AG10803 (cell line): ENCODE measurements around the gene COQ4.

Experiments
- DNase-seq: peaks from one replicate; pipeline ENCODE4 v3.0.0; 2010; ENCODE audit warnings: low read depth
- H3K4me3 ChIP-seq: 2 replicates; pipeline ENCODE4 v1.5.1; 2011; ENCODE audit warnings: mild to moderate bottlenecking, low read length, control low read depth
- TF ChIP-seq, protein P1 (sequence below): conservative IDR thresholded peaks from 2 replicates; pipeline ENCODE4 v1.5.1; 2011; ENCODE audit warnings: mild to moderate bottlenecking, low read length, control low read depth, inconsistent platforms

The COQ4 gene

DNA sequence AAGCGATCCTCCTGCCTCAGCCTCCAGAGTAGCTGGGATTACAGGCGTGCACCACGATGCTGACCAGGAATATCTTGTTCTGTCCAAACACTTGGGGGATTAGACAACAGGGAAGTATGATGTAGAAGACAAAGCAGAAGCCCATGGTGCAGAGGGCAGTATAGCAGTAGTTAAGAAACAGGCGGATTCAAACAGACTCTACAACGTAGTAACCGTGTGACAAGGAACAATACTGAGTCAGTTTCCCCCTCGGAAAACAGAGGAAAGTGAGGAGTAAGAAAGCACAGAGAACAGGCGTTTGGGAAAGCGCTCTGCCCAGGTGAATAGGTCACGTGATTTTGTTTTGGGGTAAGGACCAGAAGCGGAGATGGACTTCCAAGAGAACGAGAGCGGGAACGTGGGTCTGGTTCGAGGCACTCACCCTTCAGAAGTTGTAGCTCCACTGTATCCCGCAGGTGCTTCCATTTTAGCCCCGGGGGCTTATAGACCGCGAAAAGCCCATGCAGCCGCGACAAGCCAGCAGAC is 698 bp upstream of the COQ4 start:
- no peak for DNase-seq
- TF ChIP-seq, protein P1, sequence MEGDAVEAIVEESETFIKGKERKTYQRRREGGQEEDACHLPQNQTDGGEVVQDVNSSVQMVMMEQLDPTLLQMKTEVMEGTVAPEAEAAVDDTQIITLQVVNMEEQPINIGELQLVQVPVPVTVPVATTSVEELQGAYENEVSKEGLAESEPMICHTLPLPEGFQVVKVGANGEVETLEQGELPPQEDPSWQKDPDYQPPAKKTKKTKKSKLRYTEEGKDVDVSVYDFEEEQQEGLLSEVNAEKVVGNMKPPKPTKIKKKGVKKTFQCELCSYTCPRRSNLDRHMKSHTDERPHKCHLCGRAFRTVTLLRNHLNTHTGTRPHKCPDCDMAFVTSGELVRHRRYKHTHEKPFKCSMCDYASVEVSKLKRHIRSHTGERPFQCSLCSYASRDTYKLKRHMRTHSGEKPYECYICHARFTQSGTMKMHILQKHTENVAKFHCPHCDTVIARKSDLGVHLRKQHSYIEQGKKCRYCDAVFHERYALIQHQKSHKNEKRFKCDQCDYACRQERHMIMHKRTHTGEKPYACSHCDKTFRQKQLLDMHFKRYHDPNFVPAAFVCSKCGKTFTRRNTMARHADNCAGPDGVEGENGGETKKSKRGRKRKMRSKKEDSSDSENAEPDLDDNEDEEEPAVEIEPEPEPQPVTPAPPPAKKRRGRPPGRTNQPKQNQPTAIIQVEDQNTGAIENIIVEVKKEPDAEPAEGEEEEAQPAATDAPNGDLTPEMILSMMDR: no peak
- H3K4me3 ChIP-seq: peak overlapping the region; percentile 77

DNA sequence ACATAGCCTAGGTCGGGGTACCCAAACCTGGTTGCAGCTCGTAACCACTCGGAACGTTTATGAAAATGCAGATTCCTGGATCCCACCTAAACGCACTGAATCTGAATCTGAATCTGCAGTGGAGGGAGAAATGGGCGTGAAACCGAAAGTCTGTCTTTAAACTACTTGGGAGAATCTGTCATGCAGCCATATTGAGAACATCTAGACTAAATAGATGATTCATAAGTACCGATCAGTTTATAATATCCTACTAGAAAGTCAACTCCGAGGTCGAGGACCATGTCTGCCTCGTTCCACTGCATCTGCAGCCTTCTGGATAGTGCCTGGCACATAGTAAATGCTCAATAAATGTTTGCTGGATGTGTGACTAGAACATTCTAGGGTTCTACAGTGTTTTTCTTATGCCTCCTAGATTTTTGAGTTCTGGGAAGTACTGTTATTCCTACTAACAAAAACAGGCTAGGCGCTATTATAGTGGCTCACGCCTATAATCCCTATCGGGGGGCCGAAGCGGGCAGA is 632 bp downstream of the COQ4 start:
- H3K4me3 ChIP-seq: peak overlapping the region; percentile 77
- TF ChIP-seq, protein P1: no peak
- peak; percentile 25 for DNase-seq

DNA sequence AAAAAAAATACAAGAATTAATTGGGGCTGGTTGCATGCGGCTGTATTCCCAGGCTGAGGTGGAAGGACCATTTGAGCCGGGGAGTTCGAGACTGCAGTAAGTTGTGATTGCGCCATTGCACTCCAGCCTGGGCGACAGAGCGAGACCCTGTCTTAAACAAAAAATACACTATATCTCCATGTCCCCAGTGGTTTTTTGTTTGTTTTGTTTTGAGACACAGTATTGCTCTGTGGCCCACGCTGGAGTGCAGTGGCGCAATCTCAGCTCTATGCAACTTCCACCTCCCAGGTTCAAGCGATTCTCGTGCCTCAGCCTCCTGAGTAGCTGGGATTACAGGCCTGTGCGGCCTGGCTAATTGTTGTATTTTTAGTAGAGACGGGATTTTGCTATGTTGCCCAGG is 1.2 kb downstream of the COQ4 start:
- no peak for DNase-seq
- H3K4me3 ChIP-seq: peak overlapping the region; percentile 77
- TF ChIP-seq, protein P1: no peak

DNA sequence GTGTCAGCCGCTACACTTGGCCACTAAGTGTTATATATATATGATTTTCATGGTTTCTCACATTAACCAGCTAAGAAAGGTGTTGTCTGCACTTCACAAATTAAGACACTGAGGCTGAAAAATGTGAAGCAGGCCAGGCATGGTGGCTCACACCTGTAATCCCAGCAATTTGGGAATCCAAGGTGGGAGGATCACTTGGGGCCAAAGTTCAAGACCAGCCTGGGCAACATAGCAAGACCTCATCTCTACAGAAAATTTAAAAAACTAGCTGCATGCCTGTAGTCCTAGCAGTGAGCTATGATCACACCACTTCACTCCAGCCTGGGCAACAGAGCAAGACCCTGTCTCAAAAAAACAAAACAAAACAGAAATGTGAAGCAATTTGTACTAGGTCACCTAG is 1.8 kb downstream of the COQ4 start:
- DNase-seq: no peak
- H3K4me3 ChIP-seq: no peak overlapping the region
- TF ChIP-seq, protein P1: no peak

DNA sequence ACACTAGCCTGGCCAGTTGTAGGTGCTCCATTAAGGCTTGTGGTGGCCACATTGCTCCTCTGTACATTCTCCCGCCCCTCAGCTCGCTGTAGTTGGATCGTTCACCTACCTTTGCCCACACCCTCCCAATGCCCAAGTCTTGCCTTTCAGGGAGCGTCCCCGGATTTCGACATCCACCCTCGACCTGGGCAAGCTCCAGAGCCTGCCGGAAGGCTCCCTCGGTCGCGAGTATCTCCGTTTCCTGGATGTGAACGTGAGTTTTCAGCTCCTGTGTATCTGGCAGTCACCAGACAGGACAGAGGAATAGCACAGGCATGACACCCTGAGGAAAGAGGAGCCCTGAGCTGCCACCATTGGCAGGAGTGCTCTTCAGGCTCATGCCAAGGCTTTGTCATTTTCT is 3.0 kb downstream of the COQ4 start:
- TF ChIP-seq, protein P1: no peak
- H3K4me3 ChIP-seq: no peak overlapping the region
- DNase-seq: no peak

DNA sequence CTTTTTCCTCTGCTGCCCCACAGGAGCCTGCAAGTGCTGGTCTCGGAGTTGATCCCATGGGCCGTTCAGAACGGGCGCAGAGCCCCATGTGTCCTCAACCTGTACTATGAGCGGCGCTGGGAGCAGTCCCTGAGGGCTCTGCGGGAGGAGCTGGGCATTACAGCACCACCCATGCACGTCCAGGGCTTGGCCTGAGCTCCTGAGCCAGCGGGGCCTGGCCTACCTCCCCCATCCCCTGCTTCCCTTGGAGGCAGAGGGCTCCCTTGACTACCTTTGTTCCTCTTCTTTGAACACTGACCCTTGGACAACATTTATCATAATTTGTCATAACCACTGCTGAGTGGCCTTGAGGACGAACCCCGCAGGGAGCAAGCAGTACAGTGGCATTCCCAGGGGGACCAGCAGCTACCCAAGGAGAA is 10.8 kb downstream of the COQ4 start:
- TF ChIP-seq, protein P1: no peak
- no peak overlapping the region for H3K4me3 ChIP-seq
- no peak for DNase-seq

DNA sequence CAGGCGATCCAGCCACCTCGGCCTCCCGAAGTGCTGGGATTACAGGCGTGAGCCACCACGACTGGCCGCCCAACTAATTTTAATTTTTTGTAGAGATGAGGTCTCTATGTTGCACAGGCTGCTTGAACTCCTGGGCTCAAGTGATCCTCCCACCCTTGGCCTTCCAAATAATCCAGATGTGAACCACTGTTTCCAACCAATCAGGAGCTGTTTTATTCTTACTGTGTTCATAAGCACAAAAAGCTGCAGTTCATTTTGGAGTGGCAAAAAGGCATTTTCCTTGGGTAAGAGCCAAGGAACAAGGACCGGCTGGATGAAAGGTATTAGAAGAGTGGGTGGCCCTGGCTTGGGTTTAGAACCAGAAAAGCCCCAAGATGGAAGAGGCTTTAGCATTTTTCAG is 12.5 kb downstream of the COQ4 start:
- TF ChIP-seq, protein P1: no peak
- no peak overlapping the region for H3K4me3 ChIP-seq
- no peak for DNase-seq
